HepG2 (cell line): Measurements from ENCODE around the gene AHCYL2. TPM values are rescaled to one million over a fixed set of nuclear protein-coding genes. Genes with fewer than 3 reads are reported as not detected.

Source experiments
- ATAC-seq: fragments of 200-7000 bp; cut with Tn5 transposase; 3 replicates; pipeline ENCODE4 v1.9.1; 2020; ENCODE audit warnings: mild to moderate bottlenecking, moderate library complexity
- BruUV-seq: library from RNA; stranded (reverse); fragments of 400-500 nt; replicated peaks from 2 replicates; lab custom pipeline; 2021; lab: Mats Ljungman, UMichigan
- CTCF ChIA-PET: fragments of 300-600 bp; formaldehyde crosslinking; extraction: SDS; loops from one replicate; lab custom pipeline; 2021; ENCODE audit warnings: low total read pairs, inconsistent platforms, low intra/inter-chr PET ratio; lab: Yijun Ruan, JAX
- POLR2A ChIA-PET: fragments of 350-600 bp; sonication (Branson Sonifier 250); formaldehyde crosslinking; loops from one replicate; lab custom pipeline; 2020; ENCODE audit warnings: antibody characterized with exemption, inconsistent platforms; lab: Yijun Ruan, JAX
- DNase-seq: peaks from one replicate; pipeline ENCODE4 v3.0.0-alpha.2; 2015; ENCODE audit warnings: low spot score
- FAIRE-seq: peaks from 3 replicates; lab custom pipeline; 2011; peaks lifted over from hg19 to GRCh38; lab: Jason Lieb, UNC
- H2AFZ ChIP-seq: one replicate; pipeline ENCODE4 v1.6.1; 2011; ENCODE audit warnings: low read length, inconsistent platforms
- H3K27ac ChIP-seq: fragments of 300-600 bp; 3 replicates; pipeline ENCODE4 v1.8.0; 2011; ENCODE audit warnings: mixed run types, mild to moderate bottlenecking, mixed read lengths, low read length, inconsistent platforms; ENCODE audit not compliant: insufficient read depth; ENCODE audit errors: extremely low read length
- H3K27me3 ChIP-seq, 2 experiments: fragments of 200-600 bp in 1 of 2; 2 replicates in 1 of 2; 3 replicates in 1 of 2; pipeline versions ENCODE4 v1.6.0 to v1.8.0; 2011; ENCODE audit warnings: low read length in 2 of 2, mild to moderate bottlenecking in 2 of 2, moderate library complexity in 2 of 2, inconsistent platforms in 1 of 2; ENCODE audit not compliant: insufficient read depth in 2 of 2, control insufficient read depth in 1 of 2
- H3K36me3 ChIP-seq, 2 experiments: fragments of 200-600 bp in 1 of 2; replicated peaks in 1 of 2; 2 replicates in 1 of 2; 3 replicates in 1 of 2; pipeline versions ENCODE4 v1.5.1 to v1.8.0; 2011; ENCODE audit warnings: low read length in 2 of 2, inconsistent platforms in 1 of 2; ENCODE audit not compliant: insufficient read depth in 2 of 2, control insufficient read depth in 1 of 2
- H3K4me1 ChIP-seq: 2 replicates; pipeline ENCODE4 v1.5.1; 2012; ENCODE audit warnings: low read length, inconsistent platforms; ENCODE audit not compliant: insufficient read depth
- H3K4me2 ChIP-seq: 2 replicates; pipeline ENCODE4 v1.6.0; 2011; ENCODE audit warnings: low read depth, low read length, inconsistent platforms
- H3K4me3 ChIP-seq, 3 experiments: fragments of 200-600 bp in 1 of 3; sonication (generic), shearing (Covaris generic) in 1 of 3; replicated peaks in 1 of 3; 2 replicates each; pipeline ENCODE4 v1.5.1; 2011 to 2016; ENCODE audit warnings: low read length in 3 of 3, inconsistent platforms in 2 of 3, low read depth in 2 of 3, mild to moderate bottlenecking in 2 of 3, control low read depth in 1 of 3, mixed read lengths in 1 of 3; ENCODE audit not compliant: insufficient read depth in 1 of 3
- H3K79me2 ChIP-seq: one replicate; pipeline ENCODE4 v1.6.1; 2011; ENCODE audit warnings: low read length, inconsistent platforms; ENCODE audit not compliant: insufficient read depth
- H3K9ac ChIP-seq: 2 replicates; pipeline ENCODE4 v1.6.0; 2011; ENCODE audit warnings: mild to moderate bottlenecking, low read depth, low read length, inconsistent platforms; ENCODE audit not compliant: insufficient read depth
- H3K9me3 ChIP-seq: 2 replicates; pipeline ENCODE4 v1.5.1; 2012; ENCODE audit warnings: mild to moderate bottlenecking, low read length
- H4K20me1 ChIP-seq: 2 replicates; pipeline ENCODE4 v1.6.0; 2011; ENCODE audit warnings: inconsistent platforms, mild to moderate bottlenecking, low read length, moderate library complexity; ENCODE audit not compliant: insufficient read depth
- FOXA1 ChIP-seq, 2 experiments: fragments of 450-650 bp in 1 of 2; sonication (generic) in 1 of 2; formaldehyde crosslinking in 1 of 2; IDR thresholded peaks; 2 replicates each; pipeline versions ENCODE4 v1.4.0 to v1.6.1; 2016 to 2020; ENCODE audit warnings: missing genetic modification reagents in 1 of 2
- FOXA3 ChIP-seq: IDR thresholded peaks from 2 replicates; pipeline ENCODE4 v1.6.1; 2016; ENCODE audit warnings: missing genetic modification reagents, missing compliant biosample characterization
- MZF1 ChIP-seq: sonication (generic); formaldehyde crosslinking; IDR thresholded peaks from 2 replicates; pipeline ENCODE4 v1.8.1; 2023; ENCODE audit warnings: mild to moderate bottlenecking, missing genetic modification reagents, borderline replicate concordance
- NFRKB ChIP-seq: fragments of 450-650 bp; IDR thresholded peaks from 2 replicates; pipeline ENCODE4 v1.6.1; 2017
- PRPF4 ChIP-seq: fragments of 200-400 bp; formaldehyde crosslinking; IDR thresholded peaks from 2 replicates; pipeline ENCODE4 v1.6.1; 2016; ENCODE audit warnings: low read length, low read depth; ENCODE audit not compliant: poor library complexity, severe bottlenecking
- RBFOX2 ChIP-seq: fragments of 200-400 bp; formaldehyde crosslinking; IDR thresholded peaks from 2 replicates; pipeline ENCODE4 v1.6.1; 2017; ENCODE audit warnings: low read depth, mild to moderate bottlenecking, low read length
- SMC3 ChIP-seq: IDR thresholded peaks from 2 replicates; pipeline ENCODE4 v1.6.1; 2011; ENCODE audit warnings: low read length, improper control_type of control experiment
- STAG1 ChIP-seq: sonication (generic); formaldehyde crosslinking; IDR thresholded peaks from 2 replicates; pipeline ENCODE4 v1.4.0; 2020; ENCODE audit warnings: missing genetic modification reagents
- ZNF205 ChIP-seq: IDR thresholded peaks from 2 replicates; pipeline ENCODE4 v1.6.1; 2018; ENCODE audit warnings: missing biosample characterization, missing genetic modification reagents
- ZNF274 ChIP-seq: sonication (generic); formaldehyde crosslinking; IDR thresholded peaks from 2 replicates; pipeline ENCODE4 v1.5.1; 2020; ENCODE audit warnings: mild to moderate bottlenecking, missing genetic modification reagents
- ZNF354B ChIP-seq: sonication (generic); formaldehyde crosslinking; IDR thresholded peaks from 2 replicates; pipeline ENCODE4 v1.8.0; 2022; ENCODE audit warnings: mild to moderate bottlenecking, missing genetic modification reagents
- WGBS: methylation state at CpG from one replicate; pipeline ENCODE4 v1.1.6; 2017; ENCODE audit warnings: low lambda C conversion rate; 5-methylcytosine and 5-hydroxymethylcytosine counted together
- in situ Hi-C: cut with HindIII; loops from 2 replicates; pipeline ENCODE4 v1.10.0; 2017; ENCODE audit warnings: low pct_unique_long_range_greater_than_20kb; ENCODE audit not compliant: extremely low pct_ligation_motif_present
- intact Hi-C: fragments of 100-400 bp; cut with micrococcal nuclease; formaldehyde crosslinking; loops from one replicate; pipeline ENCODE4 v1.10.0; 2022; ENCODE audit not compliant: unreplicated experiment
- polyA plus RNA-seq, 8 experiments: library from polyadenylated mRNA; depleted of rRNA in 3 of 8; stranded (reverse) in 7 of 8; unstranded in 1 of 8; fragments of >200 nt; fragmentation: Illumina TruSeq in 4 of 8; extraction: Trizol in 4 of 8; gene quantifications; 2 replicates each; pipeline versions ENCODE4 v1.2.1 to v1.2.3, GENCODE V29; 2011 to 2016; ENCODE audit warnings: low read depth in 4 of 8, missing spikeins in 1 of 8, mixed read lengths in 1 of 8; ENCODE audit not compliant: insufficient read depth in 1 of 8
- total RNA-seq, 5 experiments: library from RNA; depleted of rRNA; stranded (reverse); fragments of >200 nt; fragmentation: Illumina TruSeq; extraction: Trizol; gene quantifications; 2 replicates each; pipeline ENCODE4 v1.2.3, GENCODE V29; 2016; ENCODE audit warnings: low read depth in 1 of 5
- TF ChIP-seq, protein P1 (sequence below): sonication (generic); formaldehyde crosslinking; IDR thresholded peaks from 2 replicates; pipeline ENCODE4 v1.8.1; 2023; ENCODE audit warnings: mild to moderate bottlenecking, missing genetic modification reagents
- TF ChIP-seq, protein P2 (sequence below): sonication (generic); formaldehyde crosslinking; IDR thresholded peaks from 2 replicates; pipeline ENCODE4 v1.9.0; 2021; ENCODE audit warnings: mild to moderate bottlenecking, missing genetic modification reagents

AHCYL2 gene
- total and polyA plus RNA-seq, 2 of the 13 experiments (the other 11 are each of a cell fraction or from before 2014, with no cell fraction given) = 9.5 to 14.7 TPM

- TF ChIP-seq PRPF4 (no peak), MZF1 (CRISPR knock-in tag) (no peak), NFRKB (no peak)
- TF ChIP-seq, protein P1, sequence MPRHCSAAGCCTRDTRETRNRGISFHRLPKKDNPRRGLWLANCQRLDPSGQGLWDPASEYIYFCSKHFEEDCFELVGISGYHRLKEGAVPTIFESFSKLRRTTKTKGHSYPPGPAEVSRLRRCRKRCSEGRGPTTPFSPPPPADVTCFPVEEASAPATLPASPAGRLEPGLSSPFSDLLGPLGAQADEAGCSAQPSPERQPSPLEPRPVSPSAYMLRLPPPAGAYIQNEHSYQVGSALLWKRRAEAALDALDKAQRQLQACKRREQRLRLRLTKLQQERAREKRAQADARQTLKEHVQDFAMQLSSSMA (CRISPR knock-in tag) = no peak
Measured at GRCh38 chr7:129375141-129375938, 150.5 kb downstream of the AHCYL2 start (continued).

DNA sequence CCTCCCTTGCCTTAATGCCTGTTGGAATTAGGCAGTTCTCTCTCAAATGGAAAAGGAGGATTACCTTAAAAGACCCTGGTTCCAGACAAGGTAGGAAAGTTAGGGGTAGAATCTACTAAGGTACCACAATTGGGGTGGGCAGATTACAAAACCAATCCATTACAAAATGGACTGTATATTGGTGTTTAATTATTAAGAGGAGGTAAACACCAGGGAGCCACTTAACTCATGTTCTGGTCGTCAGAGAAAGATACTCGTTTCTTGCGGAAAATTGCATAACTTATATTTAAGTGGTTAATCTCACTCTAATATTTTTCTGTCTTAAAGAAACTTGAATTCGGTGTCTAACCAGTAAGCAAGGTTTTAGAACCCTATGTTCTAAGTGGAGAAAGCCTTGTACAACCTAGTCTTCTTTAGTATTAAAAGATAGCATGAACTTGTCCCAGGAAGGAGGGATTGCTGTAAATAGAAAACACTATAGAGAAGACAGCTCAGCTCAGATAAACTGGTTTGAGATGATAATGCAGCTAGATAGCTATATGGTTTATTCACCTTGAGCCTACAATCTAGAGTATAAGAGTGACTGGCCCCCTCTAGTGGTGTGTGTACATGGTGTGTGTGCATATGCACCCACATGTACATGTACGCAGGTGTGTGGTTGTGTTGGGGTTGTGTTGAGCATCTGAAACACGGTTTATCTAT lies 151.4 kb downstream of the AHCYL2 start:
- DNase-seq = peak; percentile 30
- Histone ChIP-seq H3K4me1 (no peaks in the 10 kb centered on the region), H3K27me3 (no peaks in the 10 kb centered on the region), H3K9ac (no peak overlapping the region), H3K4me2 (no peak overlapping the region), H3K79me2 (no peaks in the 10 kb centered on the region), H2AFZ (no peak overlapping the region), H3K9me3 (no peaks in the 10 kb centered on the region), H3K27ac (no peak overlapping the region), H3K36me3 (0 out of 5 replicates have a peak, but pooled peaks cover 0 to 2% of the 10 kb centered on the region in 2 experiments), H3K4me3 (no peak overlapping the region), H4K20me1 (no peaks in the 10 kb centered on the region)
- no peak for FAIRE-seq
- peak; percentile 85 for ATAC-seq
- ChIA-PET CTCF (no interaction called here), POLR2A (interaction anchor here (0.8 kb wide), 1 partner anchor 58 kb away, joined by 3 read pairs; the partner anchor contains the start of gene STRIP2)
- no TSS peak for BruUV-seq
- in situ Hi-C loops (no loop called here), intact Hi-C loops (no loop called here)
- 59% methylated on average over 6 of the region's 6 CpGs for WGBS
- TF ChIP-seq RBFOX2 = no peak
- no peak for TF ChIP-seq ZNF274 (CRISPR knock-in tag)
- TF ChIP-seq ZNF354B = no peak
- TF ChIP-seq FOXA3 = peak; percentile 62
- TF ChIP-seq SMC3 = peak; percentile 20; the same call in 1 of the 2 replicates
- TF ChIP-seq FOXA1 (IDR thresholded peaks at IDR 0.05) = no peak
- peak; percentile 69 for TF ChIP-seq FOXA1 (CRISPR knock-in tag; IDR thresholded peaks at IDR 0.05)
- TF ChIP-seq ZNF205 (CRISPR knock-in tag) = no peak
- TF ChIP-seq, protein P2, sequence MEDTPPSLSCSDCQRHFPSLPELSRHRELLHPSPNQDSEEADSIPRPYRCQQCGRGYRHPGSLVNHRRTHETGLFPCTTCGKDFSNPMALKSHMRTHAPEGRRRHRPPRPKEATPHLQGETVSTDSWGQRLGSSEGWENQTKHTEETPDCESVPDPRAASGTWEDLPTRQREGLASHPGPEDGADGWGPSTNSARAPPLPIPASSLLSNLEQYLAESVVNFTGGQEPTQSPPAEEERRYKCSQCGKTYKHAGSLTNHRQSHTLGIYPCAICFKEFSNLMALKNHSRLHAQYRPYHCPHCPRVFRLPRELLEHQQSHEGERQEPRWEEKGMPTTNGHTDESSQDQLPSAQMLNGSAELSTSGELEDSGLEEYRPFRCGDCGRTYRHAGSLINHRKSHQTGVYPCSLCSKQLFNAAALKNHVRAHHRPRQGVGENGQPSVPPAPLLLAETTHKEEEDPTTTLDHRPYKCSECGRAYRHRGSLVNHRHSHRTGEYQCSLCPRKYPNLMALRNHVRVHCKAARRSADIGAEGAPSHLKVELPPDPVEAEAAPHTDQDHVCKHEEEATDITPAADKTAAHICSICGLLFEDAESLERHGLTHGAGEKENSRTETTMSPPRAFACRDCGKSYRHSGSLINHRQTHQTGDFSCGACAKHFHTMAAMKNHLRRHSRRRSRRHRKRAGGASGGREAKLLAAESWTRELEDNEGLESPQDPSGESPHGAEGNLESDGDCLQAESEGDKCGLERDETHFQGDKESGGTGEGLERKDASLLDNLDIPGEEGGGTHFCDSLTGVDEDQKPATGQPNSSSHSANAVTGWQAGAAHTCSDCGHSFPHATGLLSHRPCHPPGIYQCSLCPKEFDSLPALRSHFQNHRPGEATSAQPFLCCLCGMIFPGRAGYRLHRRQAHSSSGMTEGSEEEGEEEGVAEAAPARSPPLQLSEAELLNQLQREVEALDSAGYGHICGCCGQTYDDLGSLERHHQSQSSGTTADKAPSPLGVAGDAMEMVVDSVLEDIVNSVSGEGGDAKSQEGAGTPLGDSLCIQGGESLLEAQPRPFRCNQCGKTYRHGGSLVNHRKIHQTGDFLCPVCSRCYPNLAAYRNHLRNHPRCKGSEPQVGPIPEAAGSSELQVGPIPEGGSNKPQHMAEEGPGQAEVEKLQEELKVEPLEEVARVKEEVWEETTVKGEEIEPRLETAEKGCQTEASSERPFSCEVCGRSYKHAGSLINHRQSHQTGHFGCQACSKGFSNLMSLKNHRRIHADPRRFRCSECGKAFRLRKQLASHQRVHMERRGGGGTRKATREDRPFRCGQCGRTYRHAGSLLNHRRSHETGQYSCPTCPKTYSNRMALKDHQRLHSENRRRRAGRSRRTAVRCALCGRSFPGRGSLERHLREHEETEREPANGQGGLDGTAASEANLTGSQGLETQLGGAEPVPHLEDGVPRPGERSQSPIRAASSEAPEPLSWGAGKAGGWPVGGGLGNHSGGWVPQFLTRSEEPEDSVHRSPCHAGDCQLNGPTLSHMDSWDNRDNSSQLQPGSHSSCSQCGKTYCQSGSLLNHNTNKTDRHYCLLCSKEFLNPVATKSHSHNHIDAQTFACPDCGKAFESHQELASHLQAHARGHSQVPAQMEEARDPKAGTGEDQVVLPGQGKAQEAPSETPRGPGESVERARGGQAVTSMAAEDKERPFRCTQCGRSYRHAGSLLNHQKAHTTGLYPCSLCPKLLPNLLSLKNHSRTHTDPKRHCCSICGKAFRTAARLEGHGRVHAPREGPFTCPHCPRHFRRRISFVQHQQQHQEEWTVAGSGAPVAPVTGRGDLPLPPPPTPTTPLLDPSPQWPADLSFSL (CRISPR knock-in tag) = peak; percentile 75
- peak; percentile 39 for TF ChIP-seq STAG1 (CRISPR knock-in tag)
